HL-60 (cell line): ENCODE data around the gene CD300LG.

Experiments
- POLR2AphosphoS5 ChIP-seq: IDR thresholded peaks from 2 replicates; pipeline ENCODE4 v1.6.1; 2012; ENCODE audit warnings: low read depth
- TF ChIP-seq, protein P1 (sequence below): IDR thresholded peaks from one replicate; pipeline ENCODE4 v1.5.1; 2011; ENCODE audit warnings: low read length, control low read depth, inconsistent platforms; ENCODE audit not compliant: insufficient read depth

DNA sequence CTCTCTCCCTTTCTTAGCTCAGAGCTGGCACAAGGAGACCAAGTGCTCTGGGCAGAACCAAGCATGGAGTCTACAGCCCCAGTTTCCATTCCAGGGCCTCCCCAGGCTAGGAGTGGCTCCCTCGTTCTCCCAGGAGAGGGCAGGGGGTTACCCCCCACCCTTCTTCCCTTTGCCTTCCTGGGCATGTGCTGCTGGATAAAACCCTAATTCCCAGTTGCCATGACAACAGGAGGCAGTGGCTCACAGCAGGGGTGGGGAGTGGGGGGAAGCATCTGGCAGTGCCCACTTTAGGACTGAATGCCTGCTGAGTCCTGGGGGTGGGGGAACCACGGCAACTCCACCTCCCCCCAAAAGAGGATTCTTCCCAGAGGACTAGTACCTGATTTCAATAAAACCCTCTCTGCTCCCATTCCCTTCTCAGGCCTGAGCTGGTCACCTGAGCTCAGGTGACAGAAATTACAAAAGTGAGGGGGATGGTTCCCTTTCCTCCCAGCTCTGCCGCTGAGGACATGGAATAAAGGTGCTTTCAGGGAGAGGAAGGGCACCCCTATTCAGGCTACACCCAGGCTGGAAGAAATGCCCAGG, 58.5 kb downstream of the CD300LG start:
- TF ChIP-seq, protein P1, sequence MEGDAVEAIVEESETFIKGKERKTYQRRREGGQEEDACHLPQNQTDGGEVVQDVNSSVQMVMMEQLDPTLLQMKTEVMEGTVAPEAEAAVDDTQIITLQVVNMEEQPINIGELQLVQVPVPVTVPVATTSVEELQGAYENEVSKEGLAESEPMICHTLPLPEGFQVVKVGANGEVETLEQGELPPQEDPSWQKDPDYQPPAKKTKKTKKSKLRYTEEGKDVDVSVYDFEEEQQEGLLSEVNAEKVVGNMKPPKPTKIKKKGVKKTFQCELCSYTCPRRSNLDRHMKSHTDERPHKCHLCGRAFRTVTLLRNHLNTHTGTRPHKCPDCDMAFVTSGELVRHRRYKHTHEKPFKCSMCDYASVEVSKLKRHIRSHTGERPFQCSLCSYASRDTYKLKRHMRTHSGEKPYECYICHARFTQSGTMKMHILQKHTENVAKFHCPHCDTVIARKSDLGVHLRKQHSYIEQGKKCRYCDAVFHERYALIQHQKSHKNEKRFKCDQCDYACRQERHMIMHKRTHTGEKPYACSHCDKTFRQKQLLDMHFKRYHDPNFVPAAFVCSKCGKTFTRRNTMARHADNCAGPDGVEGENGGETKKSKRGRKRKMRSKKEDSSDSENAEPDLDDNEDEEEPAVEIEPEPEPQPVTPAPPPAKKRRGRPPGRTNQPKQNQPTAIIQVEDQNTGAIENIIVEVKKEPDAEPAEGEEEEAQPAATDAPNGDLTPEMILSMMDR: no peak
- TF ChIP-seq POLR2AphosphoS5: no peak
